HG02973 (cell line): ENCODE measurements around the gene SHC3.

ENCODE experiments used
- ATAC-seq: cut with Tn5 transposase; IDR thresholded peaks from one replicate; pipeline ENCODE4 v1.9.1; 2021; ENCODE audit warnings: moderate library complexity; ENCODE audit not compliant: unreplicated experiment

SHC3 gene

DNA sequence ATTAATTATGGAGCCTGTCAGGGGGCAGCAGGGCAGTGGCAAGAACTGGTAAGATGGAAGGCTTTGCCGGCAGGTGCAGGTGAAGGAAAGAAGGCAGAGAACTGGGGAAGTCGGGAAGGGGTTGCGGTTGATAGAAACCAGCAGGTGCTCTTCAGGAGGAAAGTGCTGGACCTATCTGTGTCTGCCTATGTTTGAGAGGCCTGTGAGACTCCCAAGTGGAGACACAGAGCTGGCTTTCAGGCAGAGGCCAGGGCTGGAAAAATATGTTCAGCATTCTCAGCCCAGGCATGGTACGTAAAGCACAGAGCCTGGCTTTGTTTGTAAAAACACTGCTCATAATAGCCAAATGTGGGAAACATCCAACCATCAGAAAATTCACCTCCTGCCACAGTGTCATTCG, 117.8 kb downstream of the SHC3 start:
- ATAC-seq, result no peak

DNA sequence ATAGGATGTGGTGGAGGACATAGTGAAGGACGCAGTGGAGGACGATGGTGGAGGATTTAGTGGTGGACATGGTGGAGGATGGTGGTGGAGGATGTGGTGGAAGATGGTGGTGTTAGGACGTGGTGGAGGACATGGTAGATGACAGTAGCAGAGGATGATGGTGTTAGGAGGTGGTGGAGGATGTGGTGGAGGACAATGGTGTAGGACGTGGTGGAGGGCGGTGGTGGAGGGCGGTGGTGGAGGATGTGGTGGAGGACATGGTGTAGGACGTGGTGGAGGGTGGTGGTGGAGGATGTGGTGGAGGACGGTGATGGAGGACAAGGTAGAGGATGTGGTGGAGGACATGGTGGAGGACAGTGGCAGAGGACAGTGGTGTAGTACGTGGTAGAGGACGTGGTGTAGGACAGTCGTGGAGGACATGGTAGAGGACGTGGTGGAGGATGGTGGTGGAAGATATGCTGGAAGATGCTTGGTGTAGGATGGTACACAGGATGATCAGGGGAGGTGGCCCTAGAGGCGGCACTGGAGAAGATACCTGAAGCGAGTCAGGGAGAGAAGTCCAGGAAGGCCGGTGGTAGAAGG, 118.6 kb downstream of the SHC3 start:
- no peak for ATAC-seq

- ATAC-seq, result no peak
Observed at GRCh38 chr9:89058906-89059305, 119.7 kb downstream of the SHC3 start.

- ATAC-seq, result no peak
Observed at GRCh38 chr9:89054865-89055495, 123.6 kb downstream of the SHC3 start.

- ATAC-seq, result no peak
Observed at GRCh38 chr9:89053301-89053700, 125.3 kb downstream of the SHC3 start.

- no peak for ATAC-seq
Observed at GRCh38 chr9:89052470-89053097, 126.0 kb downstream of the SHC3 start.

DNA sequence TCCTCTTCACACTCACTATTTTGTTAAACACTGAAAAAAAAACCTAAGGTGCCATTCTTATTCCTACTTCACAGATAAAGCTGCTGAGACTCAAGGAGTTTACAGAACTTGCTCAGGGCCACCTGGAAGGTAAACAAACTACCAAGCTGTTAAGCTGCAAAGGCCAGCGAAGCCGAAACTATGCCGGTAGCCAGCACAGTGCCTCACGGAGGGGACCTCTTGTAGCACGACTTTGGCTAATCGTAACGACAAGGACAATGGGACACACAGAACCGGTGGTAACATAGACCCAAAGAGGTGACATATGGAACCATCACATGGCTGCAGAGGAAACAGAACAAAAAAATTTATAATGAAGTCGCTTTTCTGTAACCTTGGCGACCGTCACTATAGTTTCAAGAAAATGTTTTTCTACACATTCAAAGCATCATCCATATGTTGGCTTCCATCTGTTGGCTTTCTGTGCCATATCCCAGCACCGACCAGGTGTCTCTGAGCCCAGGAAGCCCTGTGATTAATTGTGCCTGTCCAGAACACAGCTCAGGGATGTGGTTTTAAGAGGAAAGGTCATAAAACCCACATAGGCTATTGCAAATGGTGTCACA, 127.1 kb downstream of the SHC3 start:
- ATAC-seq, result no peak

DNA sequence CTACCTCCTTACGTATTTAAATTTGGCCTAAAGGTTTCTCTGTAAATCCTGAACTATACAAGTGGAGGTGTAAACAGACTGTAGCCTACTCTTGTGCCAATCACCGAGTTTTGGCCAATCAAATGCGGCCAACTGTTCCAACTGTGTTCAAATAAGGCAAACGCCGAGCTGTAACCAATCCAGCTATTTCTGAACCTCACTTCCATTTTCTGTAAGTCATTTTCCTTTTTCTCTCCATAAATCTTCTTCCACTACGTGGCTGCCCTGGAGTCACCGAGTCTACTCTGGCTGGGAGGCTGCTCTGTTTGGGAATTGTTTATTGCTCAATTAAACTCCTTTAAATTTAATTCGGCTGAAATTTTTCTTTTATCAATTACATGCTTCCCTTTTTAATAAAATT, 129.0 kb downstream of the SHC3 start:
- ATAC-seq, result no peak

DNA sequence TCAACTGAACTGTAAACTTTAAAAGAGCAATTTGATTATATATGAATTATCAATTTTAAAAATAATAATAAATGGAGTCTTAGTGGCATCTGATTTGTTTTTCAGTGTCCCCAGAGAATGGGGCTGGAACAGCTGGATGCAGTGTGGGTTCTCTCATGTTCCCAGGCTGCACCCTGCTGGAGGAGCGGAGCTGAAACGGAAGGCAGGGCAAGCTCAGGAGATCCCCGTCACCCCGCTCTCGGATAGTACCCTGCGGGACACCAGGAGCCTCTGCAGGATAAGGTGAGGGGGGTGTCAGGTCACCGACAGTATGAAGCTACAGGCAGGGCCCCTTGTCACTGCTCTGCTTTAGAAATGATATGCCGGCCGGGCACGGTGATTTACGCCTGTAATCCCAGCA, 130.0 kb downstream of the SHC3 start:
- ATAC-seq, result no peak

GRCh38 chr9:89047667-89048066, 131.0 kb downstream of the SHC3 start:
- ATAC-seq, result no peak

DNA sequence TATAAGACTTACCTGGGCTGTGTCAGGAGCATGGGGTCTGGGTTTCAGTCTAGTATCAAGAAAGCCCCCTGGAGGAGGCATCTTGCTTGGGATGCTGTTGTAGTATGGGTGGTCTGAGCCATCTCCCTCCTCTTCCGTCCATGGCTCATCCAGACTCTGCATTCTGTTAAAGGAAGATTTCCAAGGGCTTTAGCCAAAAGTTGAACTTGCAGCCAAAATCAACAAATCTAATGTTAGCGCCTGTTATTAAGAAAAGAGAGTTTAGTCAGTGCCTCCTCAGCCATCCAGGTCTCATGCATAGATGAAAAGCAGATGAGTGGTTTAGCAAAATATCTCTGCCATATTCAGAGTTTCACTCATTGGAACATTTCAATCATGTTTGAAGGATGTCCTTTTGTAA, 131.8 kb downstream of the SHC3 start:
- no peak for ATAC-seq

DNA sequence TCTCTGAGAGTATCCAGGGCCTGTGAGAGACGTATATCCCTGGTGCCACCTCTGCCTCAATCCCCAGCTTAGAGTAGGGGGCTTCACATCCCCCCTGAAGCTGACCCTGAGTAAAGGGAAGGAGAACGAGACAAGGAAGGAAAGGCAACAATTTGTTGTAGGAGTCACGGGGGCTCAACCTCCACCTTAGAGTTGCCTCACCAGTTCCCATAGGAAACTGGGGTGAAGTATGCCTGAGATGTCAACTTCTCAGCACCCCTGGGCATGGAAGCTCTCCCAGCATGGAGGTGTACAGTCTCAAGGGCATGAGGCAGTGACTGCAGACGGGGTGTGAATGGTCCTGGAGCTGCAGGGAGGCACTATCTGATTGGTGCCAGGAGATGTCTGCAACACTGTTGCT, 133.7 kb downstream of the SHC3 start:
- no peak for ATAC-seq

DNA sequence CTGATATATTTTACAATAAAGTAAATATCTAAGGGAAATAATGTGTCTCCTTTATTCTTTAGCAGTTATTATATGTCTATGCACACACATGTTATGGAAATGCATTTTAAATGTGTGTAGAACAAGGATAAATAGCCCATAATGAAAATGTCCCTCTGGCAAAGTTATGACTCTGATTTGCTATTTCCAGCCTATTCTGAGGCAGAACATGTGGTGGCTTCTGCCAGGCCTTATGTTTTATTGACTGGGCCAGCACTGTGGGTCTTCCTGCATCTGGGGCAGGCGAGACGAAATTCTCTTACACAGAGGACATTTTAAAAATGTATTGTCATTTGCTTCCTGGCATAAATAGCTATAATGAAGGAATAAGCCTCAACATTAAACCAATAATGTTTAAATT, 134.5 kb downstream of the SHC3 start:
- no peak for ATAC-seq

DNA sequence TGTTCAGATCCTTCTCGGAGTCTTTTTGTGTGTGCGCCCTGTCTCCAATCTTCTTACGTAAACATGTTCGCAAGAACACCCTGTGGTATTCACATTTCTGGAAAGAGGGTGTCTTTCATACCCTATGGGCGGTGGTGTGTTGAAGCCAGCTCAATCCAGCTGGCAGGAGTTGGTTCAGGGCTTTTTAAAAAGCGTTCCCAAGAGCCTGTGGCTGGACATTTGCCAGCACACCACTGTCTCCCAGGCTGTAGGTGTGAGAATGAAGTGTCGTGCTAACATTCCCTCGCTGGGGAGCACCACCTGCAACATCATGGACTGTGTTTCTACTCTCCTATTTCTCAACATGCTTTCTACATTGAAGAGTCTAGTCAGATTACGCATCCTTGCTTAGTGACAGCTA, 135.6 kb downstream of the SHC3 start:
- no peak for ATAC-seq

DNA sequence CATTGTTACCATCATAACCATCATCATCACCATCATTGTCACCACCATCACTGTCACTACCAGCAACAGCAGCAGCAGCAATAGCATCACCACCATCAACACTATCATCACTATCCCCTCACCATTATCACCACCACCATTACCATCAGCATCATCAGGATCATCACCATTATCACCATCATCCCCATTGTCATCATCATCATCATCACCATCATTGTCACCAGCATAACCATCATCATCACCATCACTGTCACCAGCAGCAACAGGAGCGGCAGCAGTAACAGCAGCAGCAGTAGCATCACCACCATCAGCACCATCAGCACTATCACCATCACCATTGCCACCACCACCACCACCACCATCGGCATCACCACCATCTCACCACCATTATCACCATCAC, 139.0 kb downstream of the SHC3 start:
- no peak for ATAC-seq

DNA sequence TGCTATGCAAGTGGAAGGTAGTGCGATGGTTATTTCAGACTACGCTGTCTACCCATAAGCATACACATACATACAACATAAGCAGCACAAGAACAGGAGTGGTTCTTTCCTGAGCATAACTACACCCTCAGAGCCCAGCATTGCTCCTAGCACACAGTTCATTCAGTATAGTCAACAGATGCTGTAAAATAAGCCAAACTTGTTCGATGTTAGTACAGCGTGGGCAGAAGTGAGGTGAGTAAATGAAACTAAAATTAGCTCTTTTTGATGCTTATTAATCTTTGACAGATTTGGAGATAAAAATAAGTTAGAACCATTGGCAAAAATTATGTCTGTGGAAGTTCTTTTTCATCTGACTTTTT, 139.5 kb downstream of the SHC3 start:
- ATAC-seq, result no peak

DNA sequence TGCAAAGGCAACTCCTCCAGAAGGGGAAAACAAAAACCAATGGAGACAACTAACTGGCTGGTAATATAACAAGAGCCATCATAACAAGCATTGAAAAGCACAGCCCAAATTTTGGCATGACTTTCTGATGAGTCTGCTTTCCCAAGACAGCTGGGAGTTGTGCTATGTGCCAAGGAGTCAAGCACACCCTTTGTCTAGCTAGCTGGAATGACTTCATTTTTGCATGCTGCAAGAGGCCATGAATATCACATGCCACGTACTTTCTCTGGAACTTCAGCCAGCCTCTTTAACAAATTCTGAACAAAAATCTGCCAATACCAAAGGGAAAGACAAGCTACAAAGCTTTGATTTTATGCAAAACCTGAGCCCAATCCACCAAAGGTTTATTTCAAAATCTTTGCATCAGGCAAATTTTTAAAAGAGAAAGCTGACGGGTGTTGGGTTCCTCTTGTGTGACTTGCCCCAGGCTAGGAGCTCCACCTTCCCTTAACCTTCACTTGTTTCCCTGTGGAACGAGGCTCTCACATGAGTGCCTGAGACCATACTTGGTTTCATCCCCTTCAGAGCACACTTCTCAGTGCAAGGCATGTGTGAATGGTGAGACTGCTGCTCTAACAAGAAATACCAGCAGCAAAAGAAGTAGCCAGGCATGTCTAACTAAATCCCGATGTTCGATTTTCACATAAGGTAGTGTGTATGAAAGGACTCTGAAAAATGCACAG, 140.1 kb downstream of the SHC3 start:
- ATAC-seq, result no peak

DNA sequence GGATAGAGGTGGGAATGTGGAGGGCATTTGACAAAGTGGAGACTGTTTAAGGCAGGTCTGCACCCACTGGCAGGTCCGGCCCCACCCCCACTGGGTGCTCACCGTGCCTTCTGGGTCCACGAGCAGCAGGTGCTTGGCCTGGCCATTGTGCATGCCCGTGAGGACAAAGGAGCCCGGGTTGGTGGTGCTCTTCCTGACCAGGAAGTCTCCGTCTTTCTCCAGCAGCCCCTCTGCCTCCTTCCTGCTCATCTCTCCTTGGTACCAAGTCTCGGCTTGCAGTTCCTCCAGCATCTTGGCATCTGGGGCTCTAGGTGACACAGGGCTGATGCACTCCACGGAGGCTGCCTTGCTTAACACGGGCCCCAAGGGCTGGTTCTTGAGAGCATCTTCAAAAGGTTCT, 140.7 kb downstream of the SHC3 start:
- ATAC-seq, result no peak

DNA sequence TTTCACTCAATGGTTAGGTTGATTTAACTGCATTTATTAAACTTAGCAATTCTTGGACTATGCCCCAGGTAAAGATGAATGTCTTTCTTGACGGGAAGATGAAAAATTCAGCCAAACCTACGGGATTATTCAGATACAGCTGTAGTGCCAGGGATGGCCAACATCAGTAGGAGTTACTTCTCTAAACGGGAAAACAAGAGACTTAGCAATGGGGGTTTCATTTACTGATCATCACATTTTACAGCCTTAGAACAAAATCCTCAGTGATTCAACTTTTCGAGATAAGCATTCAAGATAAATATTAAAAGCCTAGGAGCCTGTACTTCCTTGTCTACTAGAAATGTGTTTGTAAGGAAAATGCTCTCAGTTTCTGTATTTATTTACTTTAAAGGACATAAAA, 141.3 kb downstream of the SHC3 start:
- ATAC-seq, result no peak

DNA sequence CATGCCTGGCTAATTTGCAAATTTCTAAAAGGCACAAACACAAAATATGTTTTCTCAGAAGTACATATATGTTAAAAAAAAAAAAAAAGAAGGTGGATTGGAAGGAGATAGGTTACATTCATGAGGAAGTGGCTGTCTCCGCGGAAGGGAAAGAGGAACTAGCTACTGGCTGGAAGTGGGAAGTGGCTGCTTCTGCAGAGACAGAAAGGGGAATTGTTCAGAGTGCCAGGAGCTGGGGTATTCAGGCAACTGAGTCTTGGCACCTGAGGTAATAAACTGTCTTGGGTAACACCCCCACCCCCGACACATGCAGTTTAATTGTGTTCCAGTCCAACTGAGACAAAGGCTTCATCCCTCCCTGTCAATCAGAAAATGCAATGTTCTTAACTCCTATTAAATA, 141.7 kb downstream of the SHC3 start:
- no peak for ATAC-seq

DNA sequence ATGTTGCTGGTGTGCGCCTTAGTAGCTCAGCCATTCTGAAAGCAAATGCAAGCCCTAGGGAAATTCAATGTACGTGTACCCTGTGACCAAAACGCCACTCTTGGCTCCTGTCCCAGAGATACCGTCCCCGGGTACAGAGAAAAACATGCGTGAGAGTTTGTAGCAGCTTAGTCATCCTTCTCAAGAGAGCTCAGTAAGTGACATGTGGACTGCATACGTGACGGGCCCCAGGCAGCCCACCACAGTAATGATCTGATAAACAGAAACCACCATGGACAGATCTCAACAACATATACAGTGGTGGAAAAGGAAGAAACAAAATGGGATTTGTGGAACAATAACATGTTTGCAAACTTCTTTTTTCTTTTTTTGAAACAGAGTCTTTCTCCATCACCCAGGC, 142.2 kb downstream of the SHC3 start:
- ATAC-seq, result no peak

- no peak for ATAC-seq
Observed at GRCh38 chr9:89032661-89033060, 146.0 kb downstream of the SHC3 start.
